ENCODE measurements around the gene SENP1. TPM values are rescaled to one million over a fixed set of nuclear protein-coding genes. Genes with fewer than 3 reads are reported as not detected.
A peak's percentile ranks its signal among the peaks of the same experiment; 100 is the strongest.

The SENP1 gene
- total RNA-seq, 1 experiment from 2014 or later, result 24.5 TPM

DNA sequence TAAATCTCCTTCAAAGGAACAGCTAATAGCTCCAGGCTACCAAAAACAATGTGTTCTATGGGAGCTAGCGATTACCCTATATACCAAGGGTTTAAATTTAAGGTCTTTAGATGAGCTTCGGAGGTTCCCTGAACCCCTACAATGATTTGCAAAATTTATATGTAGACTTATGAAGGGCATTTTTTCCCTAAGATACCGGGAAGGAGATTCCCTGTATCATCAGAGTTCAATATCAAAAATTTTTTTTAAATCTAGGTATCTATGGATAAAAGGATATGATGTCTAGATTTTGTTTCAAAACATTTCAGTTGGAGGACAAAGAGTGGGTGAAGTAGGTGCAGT lies 83.7 kb downstream of the SENP1 start:
- intact Hi-C loops (cut with micrococcal nuclease), result no loop called here
- peaks cover 34% of the 10 kb centered on the region for H3K27me3 Mint-ChIP-seq (ENCODE audit: insufficient read depth, unreplicated experiment)
- no peaks in the 10 kb centered on the region for H3K9me3 Mint-ChIP-seq (ENCODE audit: unreplicated experiment)
- TF ChIP-seq, protein P1, sequence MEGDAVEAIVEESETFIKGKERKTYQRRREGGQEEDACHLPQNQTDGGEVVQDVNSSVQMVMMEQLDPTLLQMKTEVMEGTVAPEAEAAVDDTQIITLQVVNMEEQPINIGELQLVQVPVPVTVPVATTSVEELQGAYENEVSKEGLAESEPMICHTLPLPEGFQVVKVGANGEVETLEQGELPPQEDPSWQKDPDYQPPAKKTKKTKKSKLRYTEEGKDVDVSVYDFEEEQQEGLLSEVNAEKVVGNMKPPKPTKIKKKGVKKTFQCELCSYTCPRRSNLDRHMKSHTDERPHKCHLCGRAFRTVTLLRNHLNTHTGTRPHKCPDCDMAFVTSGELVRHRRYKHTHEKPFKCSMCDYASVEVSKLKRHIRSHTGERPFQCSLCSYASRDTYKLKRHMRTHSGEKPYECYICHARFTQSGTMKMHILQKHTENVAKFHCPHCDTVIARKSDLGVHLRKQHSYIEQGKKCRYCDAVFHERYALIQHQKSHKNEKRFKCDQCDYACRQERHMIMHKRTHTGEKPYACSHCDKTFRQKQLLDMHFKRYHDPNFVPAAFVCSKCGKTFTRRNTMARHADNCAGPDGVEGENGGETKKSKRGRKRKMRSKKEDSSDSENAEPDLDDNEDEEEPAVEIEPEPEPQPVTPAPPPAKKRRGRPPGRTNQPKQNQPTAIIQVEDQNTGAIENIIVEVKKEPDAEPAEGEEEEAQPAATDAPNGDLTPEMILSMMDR (IDR thresholded peaks at IDR 0.05; ENCODE audit: unreplicated experiment), result no peak
- no peak overlapping the region for H3K27ac Mint-ChIP-seq (ENCODE audit: low read depth, unreplicated experiment)
- peaks cover 6% of the 10 kb centered on the region for H3K4me1 Mint-ChIP-seq (ENCODE audit: insufficient read depth, unreplicated experiment)
- ChIA-PET POLR2A (interaction anchor here (0.6 kb wide), 1 partner anchor 13 kb away, joined by 5 read pairs; no protein-coding TSS in a partner anchor), CTCF (interaction anchor here (0.9 kb wide), 1 partner anchor 29 kb away, joined by 4 read pairs; no protein-coding TSS in a partner anchor)
- H3K36me3 Mint-ChIP-seq (ENCODE audit: insufficient read depth, unreplicated experiment), result no peaks in the 10 kb centered on the region
- DNase-seq (ENCODE audit: unreplicated experiment), result no peak
- H3K4me3 Mint-ChIP-seq (ENCODE audit: unreplicated experiment), result no peak overlapping the region
- no TSS peak for BruUV-seq (replicated peaks)

DNA sequence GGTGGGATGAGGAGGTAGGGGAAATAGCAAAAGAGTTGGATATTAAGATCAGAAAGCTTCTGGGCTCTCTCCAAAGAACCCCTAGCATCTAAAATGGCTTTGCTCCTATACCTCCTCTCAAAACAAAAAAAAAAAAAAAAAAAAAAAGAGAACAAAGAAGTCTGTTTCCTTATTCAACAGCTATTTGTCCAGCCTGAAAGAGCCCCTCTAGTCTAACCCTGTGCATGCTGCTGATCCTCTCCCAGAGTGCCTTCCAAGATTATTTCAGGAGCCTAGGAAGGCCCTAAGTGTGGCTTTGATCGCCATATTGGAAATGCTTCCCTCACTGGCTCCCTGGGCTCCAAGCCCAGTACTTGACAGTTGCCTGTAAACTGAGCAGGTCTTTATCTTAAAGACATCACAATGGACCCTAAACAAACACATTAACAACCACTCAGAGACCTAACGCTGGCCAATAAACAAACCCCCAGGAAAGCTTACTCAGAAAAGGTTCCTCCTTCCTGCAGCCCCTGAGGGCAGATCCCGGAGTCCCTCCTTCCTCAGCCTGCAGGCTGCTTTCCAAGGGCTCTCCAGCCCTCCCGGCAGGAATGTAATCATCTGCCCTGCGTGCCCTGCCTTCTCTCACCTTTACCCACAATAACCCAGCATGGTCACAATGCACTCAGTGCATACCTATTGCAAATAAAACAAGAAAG lies 84.2 kb downstream of the SENP1 start:
- POLR2A ChIA-PET, result interaction anchor here (0.6 kb wide), 2 partner anchors 12 to 118 kb away, joined by 4 to 5 read pairs; no protein-coding TSS in a partner anchor
- CTCF ChIA-PET, result interaction anchor here (0.9 kb wide), 1 partner anchor 30 kb away, joined by 4 read pairs; no protein-coding TSS in a partner anchor
- Mint-ChIP-seq H3K27me3 (ENCODE audit: insufficient read depth, unreplicated experiment) (peaks cover 34% of the 10 kb centered on the region), H3K9me3 (ENCODE audit: unreplicated experiment) (no peaks in the 10 kb centered on the region), H3K4me1 (ENCODE audit: insufficient read depth, unreplicated experiment) (peaks cover 6% of the 10 kb centered on the region), H3K27ac (ENCODE audit: low read depth, unreplicated experiment) (no peak overlapping the region), H3K4me3 (ENCODE audit: unreplicated experiment) (no peak overlapping the region), H3K36me3 (ENCODE audit: insufficient read depth, unreplicated experiment) (no peaks in the 10 kb centered on the region)
- BruUV-seq (replicated peaks), result no TSS peak
- intact Hi-C loops (cut with micrococcal nuclease), result no loop called here
- DNase-seq (ENCODE audit: unreplicated experiment), result peak; percentile 12
- TF ChIP-seq, protein P1 (IDR thresholded peaks at IDR 0.05; ENCODE audit: unreplicated experiment), result no peak

DNA sequence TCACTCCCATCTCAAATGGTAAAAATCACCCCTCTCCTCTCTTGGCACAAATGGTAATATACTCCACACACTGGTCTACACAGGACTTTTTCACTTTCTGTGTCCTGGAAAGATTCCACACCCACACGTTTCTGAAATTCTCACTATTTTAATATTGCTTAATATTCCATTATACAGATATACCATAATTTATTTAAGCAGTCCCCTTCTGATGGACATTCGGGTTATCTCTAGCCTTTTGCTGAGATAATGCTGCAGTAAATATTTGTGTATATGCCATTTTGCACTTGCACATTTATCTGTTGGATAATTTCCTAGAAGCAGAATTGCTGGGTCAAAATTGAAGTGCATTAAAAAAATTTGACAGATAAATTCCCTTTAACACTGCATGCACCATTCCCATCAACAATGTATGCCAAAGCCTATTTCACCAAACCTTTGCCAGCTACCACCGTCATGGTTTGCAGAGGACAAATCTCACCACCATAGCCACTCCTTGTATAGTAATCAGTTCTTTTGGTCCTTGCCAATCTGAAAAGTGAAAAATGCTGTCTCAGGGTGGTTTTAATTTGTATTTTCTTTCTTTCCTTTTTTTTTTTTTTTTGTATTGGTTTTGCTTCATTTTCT lies 86.1 kb downstream of the SENP1 start:
- no peak for DNase-seq (ENCODE audit: unreplicated experiment)
- no peaks in the 10 kb centered on the region for H3K36me3 Mint-ChIP-seq (ENCODE audit: insufficient read depth, unreplicated experiment)
- no peaks in the 10 kb centered on the region for H3K9me3 Mint-ChIP-seq (ENCODE audit: unreplicated experiment)
- peaks cover 34% of the 10 kb centered on the region for H3K27me3 Mint-ChIP-seq (ENCODE audit: insufficient read depth, unreplicated experiment)
- CTCF ChIA-PET, result no interaction called here
- peaks cover 6% of the 10 kb centered on the region for H3K4me1 Mint-ChIP-seq (ENCODE audit: insufficient read depth, unreplicated experiment)
- POLR2A ChIA-PET, result no interaction called here
- no peak overlapping the region for H3K4me3 Mint-ChIP-seq (ENCODE audit: unreplicated experiment)
- intact Hi-C loops (cut with micrococcal nuclease), result no loop called here
- TF ChIP-seq, protein P1 (IDR thresholded peaks at IDR 0.05; ENCODE audit: unreplicated experiment), result no peak
- no TSS peak for BruUV-seq (replicated peaks)
- H3K27ac Mint-ChIP-seq (ENCODE audit: low read depth, unreplicated experiment), result no peak overlapping the region

DNA sequence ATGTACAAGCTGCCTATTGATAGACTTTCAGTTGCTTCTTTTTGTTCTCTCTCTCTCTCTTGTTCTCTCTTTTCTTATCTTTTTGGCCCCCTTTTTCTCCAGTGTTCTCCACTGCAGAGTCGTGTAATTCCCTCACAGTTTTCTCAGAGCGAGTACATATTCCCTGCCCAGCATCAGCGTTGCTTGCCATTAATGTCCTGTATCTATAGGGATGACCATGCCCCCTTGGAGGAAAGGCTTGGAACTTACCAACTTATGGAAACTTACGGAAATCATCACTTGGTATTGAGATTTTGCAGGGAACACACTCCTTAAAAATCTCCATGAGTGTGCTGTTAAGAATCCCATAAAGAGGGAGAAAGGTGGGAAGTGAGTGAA lies 87.3 kb downstream of the SENP1 start:
- no TSS peak for BruUV-seq (replicated peaks)
- Mint-ChIP-seq H3K36me3 (ENCODE audit: insufficient read depth, unreplicated experiment) (no peaks in the 10 kb centered on the region), H3K27ac (ENCODE audit: low read depth, unreplicated experiment) (no peak overlapping the region), H3K9me3 (ENCODE audit: unreplicated experiment) (no peaks in the 10 kb centered on the region), H3K4me3 (ENCODE audit: unreplicated experiment) (no peak overlapping the region), H3K4me1 (ENCODE audit: insufficient read depth, unreplicated experiment) (peaks cover 6% of the 10 kb centered on the region), H3K27me3 (ENCODE audit: insufficient read depth, unreplicated experiment) (peaks cover 34% of the 10 kb centered on the region)
- no peak for DNase-seq (ENCODE audit: unreplicated experiment)
- TF ChIP-seq, protein P1 (IDR thresholded peaks at IDR 0.05; ENCODE audit: unreplicated experiment), result no peak
- POLR2A ChIA-PET, result no interaction called here
- CTCF ChIA-PET, result no interaction called here
- intact Hi-C loops (cut with micrococcal nuclease), result no loop called here

Measured in MCF 10A (cell line).